ENCODE measurements around the gene ARHGAP27.

ARHGAP27 gene

DNA sequence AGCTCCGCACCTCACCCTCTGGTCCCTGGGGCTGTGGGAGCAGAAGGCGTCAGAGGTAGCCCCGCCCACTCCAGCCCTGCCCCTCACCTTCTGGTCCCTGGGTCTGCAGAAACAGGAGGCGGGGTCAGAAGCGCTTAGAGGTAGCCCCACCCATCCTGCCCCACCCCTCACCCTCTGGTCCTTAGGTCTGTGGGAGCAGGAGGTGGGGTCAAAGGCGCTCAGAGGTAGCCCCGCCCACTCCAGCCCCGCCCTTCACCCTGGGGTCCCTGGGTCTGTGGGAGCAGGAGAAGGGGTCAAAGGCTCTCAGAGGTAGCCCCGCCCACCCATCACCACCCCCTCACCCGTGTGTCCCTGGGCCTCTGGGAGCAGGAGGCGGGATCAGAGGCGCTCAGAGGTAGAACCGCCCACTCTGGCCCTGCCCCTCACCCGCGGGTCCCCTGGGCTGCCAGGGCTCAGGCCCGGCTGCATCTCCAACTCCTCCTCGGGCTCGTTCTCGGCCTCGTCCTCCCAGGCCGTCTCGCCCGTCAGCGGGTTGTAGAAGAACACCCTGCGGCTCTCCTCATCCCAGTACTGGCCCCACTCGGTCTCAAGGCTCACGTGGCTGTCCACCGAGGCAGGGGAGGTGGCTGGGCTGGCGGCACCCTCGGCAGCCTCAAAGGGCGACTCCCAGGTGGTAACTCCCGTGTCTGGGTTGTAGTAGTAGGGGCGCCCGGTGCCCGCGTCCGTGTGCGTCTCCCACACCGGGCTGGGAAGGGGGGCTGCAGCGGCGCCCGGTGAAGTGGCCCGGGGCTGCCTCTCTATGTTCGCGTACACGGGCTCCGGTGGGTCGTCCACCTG lies 27.2 kb downstream of the ARHGAP27 start:
- DNase-seq (ENCODE audit: low spot score), result no peak

DNA sequence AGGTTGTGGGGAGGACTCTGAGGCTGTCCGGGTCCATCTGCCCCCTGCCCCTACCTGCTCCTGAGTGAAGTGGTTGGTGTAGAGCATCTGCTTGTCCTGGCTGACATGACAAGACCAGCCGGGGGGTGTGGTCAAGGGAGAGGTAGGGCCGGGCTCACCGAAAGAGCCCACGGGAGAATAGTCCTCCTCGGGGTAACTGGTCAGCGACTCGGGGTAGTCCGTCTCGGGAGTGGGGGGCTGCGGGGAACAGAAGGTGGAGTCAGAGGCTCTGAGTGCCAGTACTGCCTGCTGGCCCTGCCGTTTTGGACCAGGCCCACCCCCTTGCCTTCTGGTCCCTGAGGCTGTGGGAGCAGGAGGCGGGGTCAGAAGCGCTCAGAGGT lies 27.8 kb downstream of the ARHGAP27 start:
- no peak for DNase-seq (ENCODE audit: low spot score)

DNA sequence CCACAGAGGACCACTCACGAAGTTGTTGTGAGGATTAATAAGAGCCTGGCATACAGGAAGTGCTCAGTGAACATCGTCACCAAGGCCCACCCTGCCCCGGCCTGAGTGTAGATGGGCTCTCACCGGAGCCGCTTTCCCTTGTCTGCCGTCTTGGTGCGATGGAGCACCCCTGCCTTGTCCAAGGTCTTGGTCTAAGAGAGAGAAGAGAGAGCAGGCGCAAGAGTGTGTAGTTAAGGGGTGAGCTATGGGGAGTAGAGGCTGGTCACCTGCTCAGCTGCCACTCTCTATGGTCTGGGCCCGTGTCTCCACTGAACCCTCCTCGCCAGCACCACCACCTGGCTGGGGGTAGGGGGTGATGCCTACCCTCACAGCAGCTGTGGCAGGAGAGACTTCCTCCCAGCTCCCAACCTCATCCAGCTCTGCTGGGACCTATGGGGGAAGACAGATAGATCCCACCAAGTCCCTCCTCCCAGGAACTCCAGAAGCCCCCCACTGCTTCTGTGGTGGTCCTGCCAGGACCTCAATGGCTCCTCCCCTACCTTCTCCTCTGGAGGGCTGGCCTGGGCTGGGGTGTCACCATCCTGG lies 28.7 kb downstream of the ARHGAP27 start:
- DNase-seq (ENCODE audit: low spot score), result no peak

DNA sequence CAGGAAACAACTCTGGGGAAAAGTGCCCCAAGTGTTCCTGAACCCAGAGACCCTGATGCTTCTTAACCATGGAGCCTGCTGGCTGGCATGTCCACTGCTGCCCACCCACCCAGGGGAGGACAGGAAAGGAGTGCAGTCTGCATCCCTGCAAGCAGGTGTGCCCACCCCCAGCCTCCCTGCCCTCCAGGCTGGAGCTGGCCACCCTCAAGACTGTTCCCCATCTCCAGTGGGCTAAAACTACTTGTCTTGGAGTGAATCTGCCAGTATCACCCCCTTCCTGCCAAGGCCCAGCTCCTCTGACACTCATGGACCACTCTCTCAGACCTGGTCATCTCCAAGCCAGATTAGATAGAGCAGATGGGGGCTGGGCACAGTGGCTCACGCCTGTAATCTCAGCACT lies 29.8 kb downstream of the ARHGAP27 start:
- DNase-seq (ENCODE audit: low spot score), result no peak

DNA sequence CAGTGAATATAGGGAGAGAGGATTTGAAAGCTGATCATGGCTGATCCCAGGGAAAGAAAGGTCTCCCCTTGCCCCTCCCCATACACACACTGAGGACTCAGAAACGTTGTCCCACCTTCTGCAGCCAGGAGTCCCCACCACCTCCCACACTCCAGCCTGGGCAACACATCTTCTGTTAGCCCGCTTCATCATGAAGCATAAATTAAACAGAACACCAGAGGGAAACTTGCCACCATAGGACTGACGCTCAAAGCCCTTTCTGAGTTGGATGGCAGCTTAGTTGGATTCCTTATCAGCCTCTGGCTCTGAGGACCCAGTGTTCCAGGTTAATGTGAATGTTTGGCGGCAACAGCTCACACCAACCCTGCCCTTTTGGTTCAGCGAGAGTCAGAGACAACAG lies 33.9 kb downstream of the ARHGAP27 start:
- no peak for DNase-seq (ENCODE audit: low spot score)

DNA sequence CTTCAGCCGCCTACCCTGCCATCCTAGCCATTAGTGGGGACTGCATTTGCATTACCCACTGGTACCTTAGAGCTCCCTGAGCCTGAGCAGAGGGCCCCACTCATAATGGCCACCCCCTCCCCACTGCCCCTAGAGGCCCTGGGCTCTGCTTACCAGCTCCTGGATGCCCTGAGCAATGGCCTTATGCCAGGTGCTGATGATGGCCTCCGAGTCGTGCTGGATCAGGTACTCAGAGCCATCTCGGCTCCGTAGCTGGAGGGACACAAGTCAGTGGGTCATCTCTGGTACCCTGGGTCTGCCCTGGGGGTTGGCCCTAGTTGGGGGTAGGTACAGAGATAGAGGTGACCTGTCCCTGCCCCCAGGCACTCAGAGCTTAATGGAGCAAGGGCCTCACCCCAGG lies 34.9 kb downstream of the ARHGAP27 start:
- no peak for DNase-seq (ENCODE audit: low spot score)

DNA sequence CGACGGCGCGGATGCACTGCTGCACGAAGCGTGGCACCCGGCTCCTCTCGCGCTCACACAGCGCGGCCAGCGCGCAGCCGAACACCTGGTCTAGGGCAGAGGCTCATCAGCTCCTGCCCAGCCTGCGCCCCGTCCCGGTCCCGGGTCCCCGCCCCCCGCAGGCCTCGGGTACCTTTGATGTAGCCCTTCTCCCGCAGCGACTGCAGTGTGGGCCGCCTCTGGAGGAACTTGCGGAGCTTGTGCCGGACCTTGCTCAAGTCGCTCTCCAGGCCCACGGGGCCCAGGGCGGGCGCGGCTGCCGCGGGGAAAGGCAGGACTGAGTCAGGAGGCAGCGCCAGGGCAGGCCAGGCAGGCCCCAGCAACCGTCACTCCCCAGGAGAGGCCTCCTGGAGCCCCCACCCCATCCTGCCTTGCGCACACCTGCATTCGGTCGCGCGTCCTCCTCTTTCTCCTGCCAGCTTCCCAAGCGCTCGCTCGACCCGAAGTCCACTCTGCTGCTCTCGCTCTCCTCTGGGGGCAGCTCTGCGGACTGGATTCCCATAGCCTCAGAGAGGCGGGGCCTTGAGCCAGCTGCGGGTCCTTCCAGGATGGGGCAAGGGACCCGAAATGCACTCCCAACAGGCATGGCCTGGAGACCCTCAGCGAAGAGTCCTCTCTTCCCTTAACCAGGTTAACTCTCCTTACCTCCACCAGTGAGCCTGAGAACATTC lies 36.0 kb downstream of the ARHGAP27 start:
- DNase-seq (ENCODE audit: low spot score), result no peak

DNA sequence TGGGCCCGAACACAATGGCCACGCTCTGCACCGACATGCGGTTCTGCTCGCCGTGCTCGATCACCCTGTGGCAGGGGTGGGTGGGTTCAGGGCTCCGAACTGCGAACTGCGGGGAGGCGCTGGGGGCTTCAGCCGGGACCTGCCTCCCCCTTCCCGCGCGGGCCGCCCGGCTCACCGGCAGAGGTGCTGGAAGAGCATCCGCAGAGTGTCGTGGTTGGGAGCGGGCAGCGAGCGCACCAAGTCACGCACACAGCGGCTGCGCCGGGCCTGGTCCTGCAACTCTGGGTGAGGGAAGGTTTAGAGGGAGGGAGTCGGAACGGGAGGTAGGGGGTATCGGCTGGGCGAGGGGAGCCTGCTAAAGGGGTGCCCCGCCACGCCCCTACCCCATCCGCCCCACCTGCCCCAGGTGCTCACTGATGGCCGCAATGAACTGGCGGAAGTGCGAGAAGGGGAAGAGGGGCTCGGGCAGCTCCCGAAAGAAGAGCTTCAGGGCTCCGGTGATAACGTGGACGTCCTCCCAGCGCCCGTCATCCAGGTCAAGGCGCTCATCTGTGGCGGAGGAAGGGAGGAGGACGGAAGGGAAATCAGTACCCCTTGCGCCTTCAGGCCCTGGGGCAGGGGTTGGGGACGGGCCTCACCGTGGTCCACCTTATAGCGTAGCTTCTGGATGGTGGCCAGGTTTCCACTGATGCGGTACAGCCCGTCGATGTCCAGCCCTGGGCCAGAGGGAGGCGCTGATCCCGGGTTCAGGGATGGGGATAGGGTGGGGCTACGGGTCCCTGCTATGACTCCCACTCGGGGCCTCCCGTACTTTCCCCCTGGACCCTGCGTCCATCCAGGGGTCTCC lies 36.9 kb downstream of the ARHGAP27 start:
- no peak for DNase-seq (ENCODE audit: low spot score)

DNA sequence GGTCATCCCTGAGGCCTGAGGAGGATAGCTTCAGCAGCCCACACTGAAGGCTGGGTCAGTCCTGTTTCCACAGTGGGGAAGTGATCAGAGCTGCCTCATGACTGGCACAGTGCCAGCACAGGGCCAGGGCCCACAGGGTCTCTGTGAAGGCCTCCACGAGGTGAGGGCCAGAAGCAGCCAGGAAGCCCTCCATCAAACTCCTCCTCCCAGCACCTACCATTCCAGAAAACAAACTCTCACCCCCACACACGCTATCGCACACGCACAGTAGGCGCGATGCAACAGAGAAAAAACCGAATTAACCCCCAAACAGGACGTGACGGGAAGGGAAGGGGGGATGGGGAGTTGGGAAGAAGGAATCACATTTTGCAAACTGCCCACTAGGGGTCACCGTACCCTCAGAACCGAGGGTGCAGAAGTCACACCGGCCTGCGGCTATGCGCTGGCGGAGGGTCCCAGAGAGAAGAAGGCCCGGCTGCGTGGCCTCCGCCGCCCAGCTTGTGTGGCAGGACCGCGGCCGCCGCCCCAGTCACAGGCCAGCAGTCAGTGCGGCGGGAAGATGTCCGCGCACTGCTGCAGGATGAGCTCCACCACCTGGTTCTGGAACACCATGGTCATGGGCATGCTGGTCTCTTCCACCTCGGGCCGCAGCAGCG lies 37.6 kb downstream of the ARHGAP27 start:
- DNase-seq (ENCODE audit: low spot score), result peak; percentile 95

DNA sequence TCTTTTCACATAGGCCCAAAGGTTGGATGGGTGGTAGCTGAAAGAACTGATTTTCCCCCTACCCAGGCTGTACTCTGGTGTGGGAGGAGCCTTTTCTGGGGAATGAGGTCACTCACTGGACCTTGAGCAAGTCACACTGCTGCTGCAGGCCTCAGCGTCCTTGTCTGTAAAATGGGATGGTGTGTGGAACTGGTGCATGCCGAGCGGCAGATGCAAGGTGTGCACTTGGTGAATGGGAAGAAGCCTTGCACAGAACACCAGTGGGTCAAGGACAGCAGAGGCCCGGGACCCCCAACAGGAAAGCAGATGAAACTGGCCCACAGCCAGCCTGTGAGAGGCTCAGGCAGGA lies 38.1 kb downstream of the ARHGAP27 start:
- DNase-seq (ENCODE audit: low spot score), result no peak

DNA sequence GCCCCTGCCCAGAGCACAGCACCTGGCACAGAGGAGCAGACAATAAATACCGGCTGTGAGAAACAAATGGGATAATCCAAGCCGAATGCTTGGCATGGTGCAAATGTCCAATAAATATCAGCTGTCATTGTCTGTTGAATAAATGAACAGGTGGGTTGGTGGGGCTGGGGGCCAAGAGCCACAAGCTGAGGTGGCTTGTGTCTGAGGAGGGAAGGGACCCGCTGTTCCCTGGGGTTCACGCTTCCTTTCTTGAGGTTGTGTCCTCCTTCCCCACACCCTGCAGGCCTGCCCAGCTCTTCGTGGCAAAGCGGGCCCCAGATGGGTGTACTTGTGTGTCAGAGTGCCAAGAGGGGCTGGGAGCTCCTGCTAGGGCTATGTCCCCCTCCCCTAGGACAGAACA lies 38.6 kb downstream of the ARHGAP27 start:
- no peak for DNase-seq (ENCODE audit: low spot score)

DNA sequence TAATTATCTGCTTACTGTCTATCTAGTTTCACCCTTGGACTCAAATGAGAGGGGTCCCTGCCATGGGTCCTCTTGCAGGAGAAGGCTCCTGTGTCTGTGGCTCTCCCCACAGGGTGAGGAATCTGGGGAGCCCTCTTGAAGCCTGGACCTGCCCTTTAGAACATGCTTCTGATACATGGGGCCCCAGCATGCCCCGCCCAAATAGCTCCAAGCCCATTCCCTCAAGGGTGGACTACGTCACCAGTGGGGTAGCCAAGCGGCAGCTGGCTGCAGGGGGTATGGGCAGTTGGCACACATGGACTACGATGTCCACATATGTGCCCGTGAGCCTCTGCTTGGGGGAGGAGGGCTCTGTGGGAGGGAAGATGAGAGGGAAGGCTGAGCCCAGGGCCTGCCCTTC lies 39.3 kb downstream of the ARHGAP27 start:
- DNase-seq (ENCODE audit: low spot score), result no peak

DNA sequence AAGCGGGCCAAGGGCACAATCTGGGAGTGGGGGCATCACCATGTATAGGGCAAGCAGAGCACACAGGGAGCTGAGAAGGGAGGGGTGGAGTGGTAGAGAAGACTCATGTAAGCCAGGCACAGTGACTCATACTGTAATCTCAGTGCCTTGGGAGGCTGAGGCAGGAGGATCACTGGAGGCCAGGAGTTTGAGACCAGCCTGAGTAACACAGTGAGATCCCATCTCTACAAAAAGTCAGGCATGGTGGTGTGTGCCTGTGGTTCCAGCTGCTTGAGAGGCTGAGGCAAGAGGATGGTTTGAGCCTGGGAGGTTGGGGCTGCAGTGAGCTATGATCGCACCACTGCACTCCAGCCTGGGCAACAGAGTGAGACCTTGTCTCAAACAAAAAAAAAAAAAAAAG lies 40.8 kb downstream of the ARHGAP27 start:
- DNase-seq (ENCODE audit: low spot score), result no peak

DNA sequence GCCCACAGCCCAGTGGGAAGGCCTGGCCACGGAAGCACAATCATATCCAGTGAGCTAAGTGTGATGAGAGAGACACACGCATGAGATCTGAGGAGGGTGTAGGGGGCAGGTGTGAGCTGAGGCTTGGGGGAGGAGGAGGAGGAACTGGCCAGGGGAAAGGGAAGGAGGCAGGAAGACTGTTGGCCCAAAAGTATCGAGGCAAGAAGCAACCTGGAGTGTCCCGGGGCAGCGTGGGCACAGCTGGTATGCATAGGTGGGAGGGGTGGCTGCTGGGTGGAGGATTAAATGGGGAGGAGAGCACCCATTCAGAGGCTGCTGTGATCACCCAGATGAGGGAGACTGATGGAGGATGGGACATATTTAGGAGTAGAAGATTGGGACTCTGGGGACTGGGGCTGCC lies 41.4 kb downstream of the ARHGAP27 start:
- DNase-seq (ENCODE audit: low spot score), result no peak

DNA sequence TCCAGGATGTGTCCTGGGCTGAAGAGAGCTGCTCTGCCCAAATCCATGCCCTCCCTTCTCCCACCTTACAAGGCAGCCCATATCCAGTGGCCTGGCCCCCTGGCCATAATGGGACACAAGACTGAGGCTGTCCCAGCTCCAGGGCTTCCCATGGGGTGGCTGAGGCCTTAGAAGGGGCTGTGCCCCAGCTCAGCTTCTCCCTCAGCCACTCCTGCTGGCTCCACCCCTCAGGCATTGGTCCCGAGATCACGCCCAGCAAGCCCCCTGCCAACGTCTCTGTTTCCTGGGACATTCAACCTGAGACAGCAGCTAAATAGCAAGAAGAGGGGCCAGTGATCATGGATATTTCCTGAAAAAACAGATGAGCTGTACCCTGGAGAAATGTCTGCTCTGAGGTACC lies 43.3 kb downstream of the ARHGAP27 start:
- no peak for DNase-seq (ENCODE audit: low spot score)

DNA sequence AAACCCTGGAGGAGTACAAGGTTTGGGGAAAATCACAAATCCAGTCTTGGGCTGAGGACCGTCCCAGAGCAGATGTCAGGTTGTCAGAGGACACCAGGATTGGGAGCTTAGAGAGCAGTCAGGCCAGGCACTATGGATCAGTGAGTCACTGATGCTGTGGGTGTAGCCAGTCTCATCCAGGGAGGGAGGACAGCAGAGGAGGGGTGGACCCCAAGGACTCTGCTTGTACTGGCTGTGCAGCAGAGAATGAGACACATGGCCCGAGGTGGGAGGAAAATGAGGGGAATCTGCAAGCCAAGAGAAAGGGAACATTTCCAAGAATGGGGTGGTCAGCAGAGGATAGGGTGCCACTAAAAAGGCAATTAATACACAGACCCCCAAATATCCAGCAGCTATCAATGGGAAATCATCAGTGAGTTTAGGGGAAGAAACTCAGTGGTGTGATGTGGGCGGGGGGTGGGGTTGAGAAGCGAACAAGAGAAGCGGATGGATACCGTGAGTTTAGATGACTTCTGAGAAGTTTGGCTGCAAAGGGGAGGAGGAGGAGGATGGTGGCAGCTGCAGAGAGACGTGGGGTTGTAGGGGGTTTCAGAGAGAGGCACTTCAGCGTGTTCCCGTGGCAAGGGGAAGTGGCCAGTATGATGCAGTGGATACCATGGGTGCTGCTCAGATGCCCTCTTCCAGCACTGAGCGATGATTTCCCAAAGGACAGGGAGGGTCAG lies 43.9 kb downstream of the ARHGAP27 start:
- peak; percentile 70 for DNase-seq (ENCODE audit: low spot score)

DNA sequence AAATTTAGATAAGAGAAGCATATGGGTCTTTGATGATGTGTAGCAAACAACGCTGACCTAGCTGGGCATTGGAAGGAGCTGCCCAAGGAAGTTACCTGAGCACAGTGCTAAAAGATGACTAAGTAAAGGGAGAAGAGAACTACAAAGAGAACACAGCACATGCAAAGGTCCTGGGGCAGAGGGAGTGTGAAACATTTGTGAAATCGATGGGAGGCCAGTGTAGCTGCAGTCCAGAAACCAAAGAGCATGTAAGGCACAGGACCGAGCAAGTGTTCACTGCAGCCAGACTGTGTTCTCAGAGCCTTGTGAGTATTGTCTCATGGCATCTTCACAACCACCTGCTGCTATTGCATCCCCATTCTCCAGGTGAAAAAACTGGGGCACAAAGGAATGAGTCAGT lies 44.9 kb downstream of the ARHGAP27 start:
- no peak for DNase-seq (ENCODE audit: low spot score)

DNA sequence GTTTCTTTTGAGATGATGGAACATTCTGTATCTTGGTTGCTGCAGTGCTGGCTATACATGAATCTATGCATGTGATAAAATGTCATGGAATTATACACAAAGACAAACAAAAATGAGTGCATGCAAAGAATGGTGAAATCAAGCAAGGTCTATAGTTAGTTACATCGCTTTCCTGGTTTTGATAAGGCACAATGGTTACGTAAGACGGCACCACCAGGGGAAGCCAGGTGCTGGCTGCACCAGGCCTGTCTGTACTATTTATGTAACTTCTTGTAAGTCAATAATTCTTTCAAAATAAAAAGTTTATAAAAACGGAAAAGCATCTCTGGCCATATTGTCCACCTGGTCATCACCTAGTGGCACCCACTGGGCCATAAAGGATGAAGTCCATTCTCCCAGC lies 46.5 kb downstream of the ARHGAP27 start:
- no peak for DNase-seq (ENCODE audit: low spot score)

DNA sequence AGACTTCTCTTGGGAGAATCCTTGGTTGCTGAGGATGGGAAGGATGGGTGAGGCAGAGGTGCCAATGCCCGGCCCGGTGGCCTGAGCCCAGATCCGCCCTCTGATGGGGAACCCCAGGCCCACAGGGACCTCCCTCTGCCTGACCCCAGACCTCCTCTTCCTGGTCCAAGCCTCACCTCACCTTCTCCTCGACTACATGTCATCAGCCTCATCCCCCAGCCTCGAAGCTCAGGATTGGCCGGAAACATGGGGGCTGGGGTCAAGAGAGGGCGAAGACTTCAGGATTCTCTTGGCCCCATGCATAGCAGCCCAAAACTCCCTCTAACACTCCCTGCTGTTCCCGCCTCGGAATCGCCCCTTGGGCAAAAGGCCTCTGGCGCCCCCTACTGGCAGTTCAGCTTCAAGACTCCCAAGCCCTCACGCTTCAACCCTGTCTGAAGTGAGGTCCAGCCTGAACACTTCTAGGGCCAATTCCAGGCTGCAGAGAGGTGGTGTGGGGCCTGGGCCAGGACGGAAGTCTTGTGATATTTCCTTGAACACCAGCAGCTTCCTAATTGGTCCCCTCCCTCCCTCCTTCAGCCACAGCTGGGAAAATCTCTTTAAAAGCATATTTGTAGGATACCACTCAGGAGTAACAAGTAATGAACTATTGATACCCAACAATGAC lies 47.2 kb downstream of the ARHGAP27 start:
- DNase-seq (ENCODE audit: low spot score), result peak; percentile 87

DNA sequence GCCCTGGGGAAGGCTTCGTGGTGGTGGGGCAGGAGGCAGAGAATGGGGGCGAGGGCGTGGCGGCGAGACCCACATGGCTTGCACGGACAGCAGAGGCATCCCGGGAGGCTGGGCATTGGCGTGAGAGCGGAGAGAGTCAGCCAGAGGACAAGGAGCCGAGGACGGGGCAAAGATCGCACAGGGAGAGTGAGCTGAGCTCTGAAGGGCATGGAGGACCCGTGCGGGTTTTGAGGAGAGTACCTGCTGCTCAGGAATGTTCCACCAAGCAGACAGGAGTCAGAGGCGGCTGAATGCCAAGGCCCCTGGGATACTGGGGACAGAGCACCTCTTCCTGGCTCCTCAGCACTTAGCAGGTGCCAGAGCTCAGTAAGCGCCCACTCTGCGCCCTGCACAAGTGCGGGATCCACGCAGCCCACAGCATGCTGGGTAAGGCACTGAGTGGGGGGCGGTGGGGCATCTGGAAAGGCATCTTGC lies 47.8 kb downstream of the ARHGAP27 start:
- no peak for DNase-seq (ENCODE audit: low spot score)
